ENCODE data around the gene NBEA. TPM values are rescaled to one million over a fixed set of nuclear protein-coding genes. Genes with fewer than 3 reads are reported as not detected.

NBEA gene
- polyA plus RNA-seq, 3 donors, result 16.4 to 19.2 (median 17.8) TPM

- DNase-seq (ENCODE audit: extremely low read depth in 1 of 11, low read depth in 9 of 11, low spot score in 4 of 11), result no peak
Measured at GRCh38 chr13:35225159-35225558, 283.1 kb downstream of the NBEA start.

GRCh38 chr13:35225582-35225981 is 283.5 kb downstream of the NBEA start:
- DNase-seq (ENCODE audit: extremely low read depth in 1 of 11, low read depth in 9 of 11, low spot score in 4 of 11), result peak in 1 of 11 donors; percentile 1

- no peak for DNase-seq (ENCODE audit: extremely low read depth in 1 of 11, low read depth in 9 of 11, low spot score in 4 of 11)
Measured at GRCh38 chr13:35228536-35228935, 286.5 kb downstream of the NBEA start.

- no peak for DNase-seq (ENCODE audit: extremely low read depth in 1 of 11, low read depth in 9 of 11, low spot score in 4 of 11)
Measured at GRCh38 chr13:35231426-35231825, 289.4 kb downstream of the NBEA start.

- no peak for DNase-seq (ENCODE audit: extremely low read depth in 1 of 11, low read depth in 9 of 11, low spot score in 4 of 11)
Measured at GRCh38 chr13:35238274-35238673, 296.2 kb downstream of the NBEA start.

- no peak for DNase-seq (ENCODE audit: extremely low read depth in 1 of 11, low read depth in 9 of 11, low spot score in 4 of 11)
Measured at GRCh38 chr13:35252536-35253205, 310.6 kb downstream of the NBEA start.

- DNase-seq (ENCODE audit: extremely low read depth in 1 of 11, low read depth in 9 of 11, low spot score in 4 of 11), result no peak
Measured at GRCh38 chr13:35255241-35255640, 313.2 kb downstream of the NBEA start.

- no peak for DNase-seq (ENCODE audit: extremely low read depth in 1 of 11, low read depth in 9 of 11, low spot score in 4 of 11)
Measured at GRCh38 chr13:35256459-35257148, 314.5 kb downstream of the NBEA start.

GRCh38 chr13:35260316-35260715 is 318.2 kb downstream of the NBEA start:
- DNase-seq (ENCODE audit: extremely low read depth in 1 of 11, low read depth in 9 of 11, low spot score in 4 of 11), result no peak

GRCh38 chr13:35266412-35266811 is 324.3 kb downstream of the NBEA start:
- no peak for DNase-seq (ENCODE audit: extremely low read depth in 1 of 11, low read depth in 9 of 11, low spot score in 4 of 11)

GRCh38 chr13:35278917-35279316 is 336.8 kb downstream of the NBEA start:
- DNase-seq (ENCODE audit: extremely low read depth in 1 of 11, low read depth in 9 of 11, low spot score in 4 of 11), result no peak

GRCh38 chr13:35279500-35279899 is 337.4 kb downstream of the NBEA start:
- DNase-seq (ENCODE audit: extremely low read depth in 1 of 11, low read depth in 9 of 11, low spot score in 4 of 11), result peak in 3 of 11 donors; percentile 2 to 7 (median 4)

- no peak for DNase-seq (ENCODE audit: extremely low read depth in 1 of 11, low read depth in 9 of 11, low spot score in 4 of 11)
Measured at GRCh38 chr13:35283856-35284255, 341.8 kb downstream of the NBEA start.

GRCh38 chr13:35285677-35286076 is 343.6 kb downstream of the NBEA start:
- no peak for DNase-seq (ENCODE audit: extremely low read depth in 1 of 11, low read depth in 9 of 11, low spot score in 4 of 11)

- DNase-seq (ENCODE audit: extremely low read depth in 1 of 11, low read depth in 9 of 11, low spot score in 4 of 11), result no peak
Measured at GRCh38 chr13:35292329-35292728, 350.3 kb downstream of the NBEA start.

GRCh38 chr13:35293579-35294226 is 351.6 kb downstream of the NBEA start:
- no peak for DNase-seq (ENCODE audit: extremely low read depth in 1 of 11, low read depth in 9 of 11, low spot score in 4 of 11)

GRCh38 chr13:35309706-35310105 is 367.6 kb downstream of the NBEA start:
- DNase-seq (ENCODE audit: extremely low read depth in 1 of 11, low read depth in 9 of 11, low spot score in 4 of 11), result no peak

- DNase-seq (ENCODE audit: extremely low read depth in 1 of 11, low read depth in 9 of 11, low spot score in 4 of 11), result no peak
Measured at GRCh38 chr13:35332134-35332533, 390.1 kb downstream of the NBEA start.

GRCh38 chr13:35333157-35333556 is 391.1 kb downstream of the NBEA start:
- no peak for DNase-seq (ENCODE audit: extremely low read depth in 1 of 11, low read depth in 9 of 11, low spot score in 4 of 11)

GRCh38 chr13:35342440-35342839 is 400.4 kb downstream of the NBEA start:
- DNase-seq (ENCODE audit: extremely low read depth in 1 of 11, low read depth in 9 of 11, low spot score in 4 of 11), result no peak

Data from renal cortex interstitium (tissue), 11 donors.